HCT116 (cell line): ENCODE results near the gene NOTCH1. TPM values are rescaled to one million over a fixed set of nuclear protein-coding genes. Genes with fewer than 3 reads are reported as not detected.
A peak's percentile ranks its signal among the peaks of the same experiment; 100 is the strongest.

Source experiments
- ATAC-seq: fragments of 200-7000 bp; cut with Tn5 transposase; 2 replicates; pipeline ENCODE4 v1.9.1; 2020; ENCODE audit warnings: mild to moderate bottlenecking, moderate library complexity
- BruUV-seq: library from RNA; stranded (reverse); fragments of 400-500 nt; replicated peaks from 2 replicates; lab custom pipeline; 2021; lab: Mats Ljungman, UMichigan
- CTCF ChIA-PET: fragments of 300-600 bp; sonication (Branson Sonifier 250); formaldehyde crosslinking; loops from one replicate; lab custom pipeline; 2021; ENCODE audit warnings: antibody characterized with exemption; lab: Charles Lee
- POLR2A ChIA-PET: fragments of 300-600, 350-600 bp; sonication (Branson Sonifier 250); formaldehyde crosslinking; loops from one replicate; lab custom pipeline; 2021; ENCODE audit warnings: antibody characterized with exemption; lab: Charles Lee
- RAD21 ChIA-PET, 2 experiments: fragments of 300-600 bp; sonication (Branson Sonifier 250); formaldehyde crosslinking; loops; one replicate each; lab custom pipeline; 2023; ENCODE audit warnings: low total read pairs in 2 of 2; ENCODE audit not compliant: uncharacterized antibody in 2 of 2, unreplicated experiment in 2 of 2, low non-redundant PET in 1 of 2; lab: Charles Lee
- DNase-seq: peaks from one replicate; pipeline ENCODE4 v3.0.0-alpha.2; 2010; ENCODE audit warnings: low read depth, low spot score
- H2AFZ ChIP-seq: fragments of 200-600 bp; shearing (Covaris generic), sonication (generic); 2 replicates; pipeline ENCODE4 v1.6.1; 2017; ENCODE audit warnings: low read depth, mixed run types, mixed read lengths, antibody characterized with exemption, low read length; ENCODE audit not compliant: poor library complexity, severe bottlenecking
- H3K27ac ChIP-seq: 2 replicates; pipeline ENCODE4 v1.5.1; 2012; ENCODE audit warnings: low read depth, low read length
- H3K27me3 ChIP-seq: fragments of 200-600 bp; sonication (generic); 2 replicates; pipeline ENCODE4 v1.6.1; 2016; ENCODE audit warnings: mixed run types, low read length, mixed read lengths; ENCODE audit not compliant: insufficient read depth
- H3K36me3 ChIP-seq, 2 experiments: fragments of 200-500 bp in 1 of 2; fragments of 200-600 bp in 1 of 2; sonication (Bioruptor generic) in 1 of 2; sonication (generic) in 1 of 2; 2 replicates each; pipeline versions ENCODE4 v1.5.1 to v1.6.1; 2014 to 2016; ENCODE audit warnings: low read length in 2 of 2, inconsistent platforms in 1 of 2, mixed read lengths in 1 of 2, mixed run types in 1 of 2; ENCODE audit not compliant: insufficient read depth in 2 of 2, control insufficient read depth in 1 of 2
- H3K4me1 ChIP-seq, 2 experiments: fragments of 200-600 bp in 1 of 2; sonication (generic) in 1 of 2; 2 replicates each; pipeline versions ENCODE4 v1.5.1 to v1.6.1; 2012 to 2017; ENCODE audit warnings: low read length in 2 of 2, inconsistent platforms in 1 of 2, mild to moderate bottlenecking in 1 of 2, mixed read lengths in 1 of 2, mixed run types in 1 of 2, moderate library complexity in 1 of 2; ENCODE audit not compliant: insufficient read depth in 2 of 2, control insufficient read depth in 1 of 2
- H3K4me2 ChIP-seq: fragments of 200-600 bp; sonication (generic); 2 replicates; pipeline ENCODE4 v1.6.1; 2017; ENCODE audit warnings: mixed run types, low read length, mixed read lengths
- H3K4me3 ChIP-seq, 2 experiments: fragments of 200-600 bp in 1 of 2; sonication (generic) in 1 of 2; replicated peaks in 1 of 2; 2 replicates each; pipeline ENCODE4 v1.5.1; 2011 to 2016; ENCODE audit warnings: low read length in 2 of 2, control low read depth in 1 of 2, low read depth in 1 of 2, mild to moderate bottlenecking in 1 of 2, mixed read lengths in 1 of 2, mixed run types in 1 of 2
- H3K79me2 ChIP-seq: fragments of 200-600 bp; sonication (generic); 2 replicates; pipeline ENCODE4 v1.6.1; 2017; ENCODE audit warnings: mild to moderate bottlenecking, mixed run types, low read length, moderate library complexity, mixed read lengths; ENCODE audit not compliant: insufficient read depth
- H3K9ac ChIP-seq: fragments of 200-600 bp; sonication (generic); 2 replicates; pipeline ENCODE4 v1.6.1; 2016; ENCODE audit warnings: low read length, mixed read lengths
- H3K9me2 ChIP-seq: fragments of 200-600 bp; sonication (generic), shearing (Covaris generic); 2 replicates; pipeline ENCODE4 v1.6.1; 2017; ENCODE audit warnings: mixed run types, mild to moderate bottlenecking, moderate library complexity; ENCODE audit not compliant: insufficient read depth
- H3K9me3 ChIP-seq, 2 experiments: fragments of 200-500 bp in 1 of 2; fragments of 200-600 bp in 1 of 2; sonication (Bioruptor generic) in 1 of 2; sonication (generic) in 1 of 2; 2 replicates each; pipeline ENCODE4 v1.6.1; 2014 to 2017; ENCODE audit warnings: low read length in 2 of 2, mixed read lengths in 2 of 2, inconsistent platforms in 1 of 2, low read depth in 1 of 2, mild to moderate bottlenecking in 1 of 2, mixed run types in 1 of 2, moderate library complexity in 1 of 2; ENCODE audit not compliant: control insufficient read depth in 1 of 2, insufficient read depth in 1 of 2
- H4K20me1 ChIP-seq: fragments of 200-600 bp; sonication (generic), shearing (Covaris generic); 2 replicates; pipeline ENCODE4 v1.6.1; 2017; ENCODE audit warnings: mixed run types, mild to moderate bottlenecking, moderate library complexity; ENCODE audit not compliant: insufficient read depth
- CEBPB ChIP-seq: IDR thresholded peaks from 2 replicates; pipeline ENCODE4 v1.6.1; 2012; ENCODE audit warnings: low read depth
- EGR1 ChIP-seq: IDR thresholded peaks from 2 replicates; pipeline ENCODE4 v1.6.1; 2012; ENCODE audit warnings: low read depth
- ELF1 ChIP-seq: IDR thresholded peaks from 2 replicates; pipeline ENCODE4 v1.6.1; 2012; ENCODE audit warnings: low read depth, borderline replicate concordance
- EZH2 ChIP-seq: fragments of 200-600 bp; sonication (generic); IDR thresholded peaks from 2 replicates; pipeline ENCODE4 v1.6.1; 2017; ENCODE audit warnings: antibody characterized with exemption, mixed run types
- EZH2phosphoT487 ChIP-seq: fragments of 200-600 bp; IDR thresholded peaks from 2 replicates; pipeline ENCODE4 v1.6.1; 2018; ENCODE audit warnings: antibody characterized with exemption, borderline replicate concordance
- FOSL1 ChIP-seq: IDR thresholded peaks from 2 replicates; pipeline ENCODE4 v1.6.1; 2012; ENCODE audit warnings: low read depth
- JUND ChIP-seq: IDR thresholded peaks from 2 replicates; pipeline ENCODE4 v1.6.1; 2012
- RAD21 ChIP-seq: IDR thresholded peaks from 2 replicates; pipeline ENCODE4 v1.6.1; 2012; ENCODE audit warnings: low read depth, mild to moderate bottlenecking
- SIN3A ChIP-seq: IDR thresholded peaks from 2 replicates; pipeline ENCODE4 v1.6.1; 2012; ENCODE audit warnings: low read depth
- SP1 ChIP-seq: IDR thresholded peaks from 2 replicates; pipeline ENCODE4 v1.6.1; 2012; ENCODE audit warnings: low read depth
- SRF ChIP-seq: IDR thresholded peaks from 2 replicates; pipeline ENCODE4 v1.6.1; 2012; ENCODE audit warnings: low read depth
- TCF7L2 ChIP-seq: IDR thresholded peaks from 2 replicates; pipeline ENCODE4 v1.7.0; 2011; ENCODE audit warnings: borderline replicate concordance, inconsistent platforms; ENCODE audit not compliant: insufficient read depth, insufficient read length; ENCODE audit errors: extremely low read depth
- ZFX ChIP-seq: fragments of 450-650 bp; IDR thresholded peaks from 2 replicates; pipeline ENCODE4 v1.6.1; 2017
- intact Hi-C: fragments of 100-400 bp; cut with micrococcal nuclease; formaldehyde crosslinking; loops from 2 replicates; pipeline ENCODE4 v1.10.0; 2022
- total RNA-seq: library from RNA; stranded (reverse); gene quantifications from one replicate; pipeline ENCODE4 v1.2.1, GENCODE V29; 2021; ENCODE audit not compliant: unreplicated experiment
- TF ChIP-seq, protein P1 (sequence below): IDR thresholded peaks from 2 replicates; pipeline ENCODE4 v1.6.1; 2011; ENCODE audit warnings: mild to moderate bottlenecking, low read length, moderate library complexity; ENCODE audit not compliant: insufficient replicate concordance; ENCODE audit errors: extremely low read depth
- TF ChIP-seq, protein P2 (sequence below): IDR thresholded peaks from 2 replicates; pipeline ENCODE4 v1.6.1; 2012
- TF ChIP-seq, protein P3 (sequence below): IDR thresholded peaks from 2 replicates; pipeline ENCODE4 v1.6.1; 2012; ENCODE audit warnings: low read depth
- TF ChIP-seq, protein P4 (sequence below), 3 experiments: fragments of 200-600 bp in 1 of 3; sonication (generic) in 1 of 3; IDR thresholded peaks in 2 of 3; conservative IDR thresholded peaks in 1 of 3; 2 replicates each; pipeline ENCODE4 v1.5.1; 2012 to 2017; ENCODE audit warnings: low read depth in 2 of 3, low read length in 2 of 3, antibody characterized with exemption in 1 of 3, borderline replicate concordance in 1 of 3, control low read depth in 1 of 3, mild to moderate bottlenecking in 1 of 3, mixed read lengths in 1 of 3, mixed run types in 1 of 3, moderate library complexity in 1 of 3; ENCODE audit not compliant: insufficient read depth in 1 of 3

NOTCH1 gene
- total RNA-seq, 1 experiment from 2014 or later: 36.2 TPM

DNA sequence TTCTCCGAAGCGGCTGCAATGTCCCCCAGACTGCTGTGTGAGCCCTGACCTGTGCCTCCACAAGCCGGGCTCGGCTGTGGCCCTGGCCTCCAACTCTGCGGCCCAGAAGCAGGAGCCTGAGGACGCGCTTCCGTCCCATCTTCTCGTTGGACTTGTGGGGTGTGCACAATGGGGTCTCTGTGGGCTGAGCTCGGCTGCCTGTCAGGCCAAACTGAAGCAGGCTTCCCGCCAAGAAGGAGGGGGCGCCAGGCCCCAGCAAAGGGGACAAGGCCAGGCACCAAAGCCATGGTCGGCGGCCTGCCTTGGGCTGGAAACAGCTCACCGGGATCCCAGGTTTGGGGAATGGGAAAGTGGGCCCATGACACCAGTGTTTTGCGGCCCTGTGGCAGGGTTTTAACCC is 4.1 kb downstream of the NOTCH1 start:
- H3K9ac ChIP-seq: no peak overlapping the region
- H3K4me3 ChIP-seq: no peak overlapping the region
- ChIA-PET RAD21 (no interaction called here), POLR2A (no interaction called here)
- H3K9me3 ChIP-seq: no peaks in the 10 kb centered on the region
- no peak overlapping the region for H2AFZ ChIP-seq
- no peak overlapping the region for H3K4me2 ChIP-seq
- H4K20me1 ChIP-seq: peaks cover 4% of the 10 kb centered on the region; the same call in 1 of the 2 replicates
- no peaks in the 10 kb centered on the region for H3K27me3 ChIP-seq
- peaks cover 33 to 50% of the 10 kb centered on the region in 2 experiments for H3K4me1 ChIP-seq
- ATAC-seq: no peak
- TF ChIP-seq ELF1: no peak
- no peak for TF ChIP-seq FOSL1
- TF ChIP-seq EZH2: no peak
- no peak for TF ChIP-seq CEBPB
- TF ChIP-seq, protein P1, sequence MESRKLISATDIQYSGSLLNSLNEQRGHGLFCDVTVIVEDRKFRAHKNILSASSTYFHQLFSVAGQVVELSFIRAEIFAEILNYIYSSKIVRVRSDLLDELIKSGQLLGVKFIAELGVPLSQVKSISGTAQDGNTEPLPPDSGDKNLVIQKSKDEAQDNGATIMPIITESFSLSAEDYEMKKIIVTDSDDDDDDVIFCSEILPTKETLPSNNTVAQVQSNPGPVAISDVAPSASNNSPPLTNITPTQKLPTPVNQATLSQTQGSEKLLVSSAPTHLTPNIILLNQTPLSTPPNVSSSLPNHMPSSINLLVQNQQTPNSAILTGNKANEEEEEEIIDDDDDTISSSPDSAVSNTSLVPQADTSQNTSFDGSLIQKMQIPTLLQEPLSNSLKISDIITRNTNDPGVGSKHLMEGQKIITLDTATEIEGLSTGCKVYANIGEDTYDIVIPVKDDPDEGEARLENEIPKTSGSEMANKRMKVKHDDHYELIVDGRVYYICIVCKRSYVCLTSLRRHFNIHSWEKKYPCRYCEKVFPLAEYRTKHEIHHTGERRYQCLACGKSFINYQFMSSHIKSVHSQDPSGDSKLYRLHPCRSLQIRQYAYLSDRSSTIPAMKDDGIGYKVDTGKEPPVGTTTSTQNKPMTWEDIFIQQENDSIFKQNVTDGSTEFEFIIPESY: no peak
- no peak for TF ChIP-seq JUND
- TF ChIP-seq SP1: no peak
- TF ChIP-seq EGR1: no peak
- TF ChIP-seq TCF7L2: no peak
- TF ChIP-seq ZFX: no peak
- no peak for TF ChIP-seq SRF
- TF ChIP-seq, protein P2, sequence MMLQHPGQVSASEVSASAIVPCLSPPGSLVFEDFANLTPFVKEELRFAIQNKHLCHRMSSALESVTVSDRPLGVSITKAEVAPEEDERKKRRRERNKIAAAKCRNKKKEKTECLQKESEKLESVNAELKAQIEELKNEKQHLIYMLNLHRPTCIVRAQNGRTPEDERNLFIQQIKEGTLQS: no peak
- TF ChIP-seq SIN3A: no peak
- TF ChIP-seq, protein P3, sequence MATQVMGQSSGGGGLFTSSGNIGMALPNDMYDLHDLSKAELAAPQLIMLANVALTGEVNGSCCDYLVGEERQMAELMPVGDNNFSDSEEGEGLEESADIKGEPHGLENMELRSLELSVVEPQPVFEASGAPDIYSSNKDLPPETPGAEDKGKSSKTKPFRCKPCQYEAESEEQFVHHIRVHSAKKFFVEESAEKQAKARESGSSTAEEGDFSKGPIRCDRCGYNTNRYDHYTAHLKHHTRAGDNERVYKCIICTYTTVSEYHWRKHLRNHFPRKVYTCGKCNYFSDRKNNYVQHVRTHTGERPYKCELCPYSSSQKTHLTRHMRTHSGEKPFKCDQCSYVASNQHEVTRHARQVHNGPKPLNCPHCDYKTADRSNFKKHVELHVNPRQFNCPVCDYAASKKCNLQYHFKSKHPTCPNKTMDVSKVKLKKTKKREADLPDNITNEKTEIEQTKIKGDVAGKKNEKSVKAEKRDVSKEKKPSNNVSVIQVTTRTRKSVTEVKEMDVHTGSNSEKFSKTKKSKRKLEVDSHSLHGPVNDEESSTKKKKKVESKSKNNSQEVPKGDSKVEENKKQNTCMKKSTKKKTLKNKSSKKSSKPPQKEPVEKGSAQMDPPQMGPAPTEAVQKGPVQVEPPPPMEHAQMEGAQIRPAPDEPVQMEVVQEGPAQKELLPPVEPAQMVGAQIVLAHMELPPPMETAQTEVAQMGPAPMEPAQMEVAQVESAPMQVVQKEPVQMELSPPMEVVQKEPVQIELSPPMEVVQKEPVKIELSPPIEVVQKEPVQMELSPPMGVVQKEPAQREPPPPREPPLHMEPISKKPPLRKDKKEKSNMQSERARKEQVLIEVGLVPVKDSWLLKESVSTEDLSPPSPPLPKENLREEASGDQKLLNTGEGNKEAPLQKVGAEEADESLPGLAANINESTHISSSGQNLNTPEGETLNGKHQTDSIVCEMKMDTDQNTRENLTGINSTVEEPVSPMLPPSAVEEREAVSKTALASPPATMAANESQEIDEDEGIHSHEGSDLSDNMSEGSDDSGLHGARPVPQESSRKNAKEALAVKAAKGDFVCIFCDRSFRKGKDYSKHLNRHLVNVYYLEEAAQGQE: no peak
- TF ChIP-seq RAD21: no peak
- TF ChIP-seq, protein P4, sequence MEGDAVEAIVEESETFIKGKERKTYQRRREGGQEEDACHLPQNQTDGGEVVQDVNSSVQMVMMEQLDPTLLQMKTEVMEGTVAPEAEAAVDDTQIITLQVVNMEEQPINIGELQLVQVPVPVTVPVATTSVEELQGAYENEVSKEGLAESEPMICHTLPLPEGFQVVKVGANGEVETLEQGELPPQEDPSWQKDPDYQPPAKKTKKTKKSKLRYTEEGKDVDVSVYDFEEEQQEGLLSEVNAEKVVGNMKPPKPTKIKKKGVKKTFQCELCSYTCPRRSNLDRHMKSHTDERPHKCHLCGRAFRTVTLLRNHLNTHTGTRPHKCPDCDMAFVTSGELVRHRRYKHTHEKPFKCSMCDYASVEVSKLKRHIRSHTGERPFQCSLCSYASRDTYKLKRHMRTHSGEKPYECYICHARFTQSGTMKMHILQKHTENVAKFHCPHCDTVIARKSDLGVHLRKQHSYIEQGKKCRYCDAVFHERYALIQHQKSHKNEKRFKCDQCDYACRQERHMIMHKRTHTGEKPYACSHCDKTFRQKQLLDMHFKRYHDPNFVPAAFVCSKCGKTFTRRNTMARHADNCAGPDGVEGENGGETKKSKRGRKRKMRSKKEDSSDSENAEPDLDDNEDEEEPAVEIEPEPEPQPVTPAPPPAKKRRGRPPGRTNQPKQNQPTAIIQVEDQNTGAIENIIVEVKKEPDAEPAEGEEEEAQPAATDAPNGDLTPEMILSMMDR (IDR thresholded peaks at IDR 0.05 in 2 of 3, conservative IDR thresholded peaks at IDR 0.05 in 1 of 3; ENCODE audit: borderline replicate concordance in 1 of 3, insufficient read depth in 1 of 3, low read depth in 2 of 3, low read length in 2 of 3): no peak
- no peak for TF ChIP-seq EZH2phosphoT487
- TF ChIP-seq, all 23 proteins: peak for 0
- intact Hi-C loops: no loop called here
- Histone ChIP-seq H3K27ac (peak overlapping the region; percentile 75; the same call in 1 of the 2 replicates), H3K79me2 (peaks cover 74% of the 10 kb centered on the region), H3K9me2 (no peaks in the 10 kb centered on the region), H3K36me3 (peaks cover 10 to 15% of the 10 kb centered on the region in 2 experiments; a peak in 2 of 4 replicates)
- CTCF ChIA-PET: no interaction called here
- DNase-seq: no peak
- no TSS peak for BruUV-seq
